HG02642 (cell line): ENCODE results near the gene GLRA3.
A peak's percentile ranks its signal among the peaks of the same experiment; 100 is the strongest.
"Not testable (repeated sequence)": the region's sequence is repeated elsewhere in the genome, so short reads cannot be mapped to it uniquely, and the experiment has no call there.

ENCODE experiments used
- ATAC-seq: cut with Tn5 transposase; IDR thresholded peaks from one replicate; pipeline ENCODE4 v1.9.1; 2021; ENCODE audit warnings: mild to moderate bottlenecking; ENCODE audit not compliant: unreplicated experiment, poor library complexity

Gene GLRA3

DNA sequence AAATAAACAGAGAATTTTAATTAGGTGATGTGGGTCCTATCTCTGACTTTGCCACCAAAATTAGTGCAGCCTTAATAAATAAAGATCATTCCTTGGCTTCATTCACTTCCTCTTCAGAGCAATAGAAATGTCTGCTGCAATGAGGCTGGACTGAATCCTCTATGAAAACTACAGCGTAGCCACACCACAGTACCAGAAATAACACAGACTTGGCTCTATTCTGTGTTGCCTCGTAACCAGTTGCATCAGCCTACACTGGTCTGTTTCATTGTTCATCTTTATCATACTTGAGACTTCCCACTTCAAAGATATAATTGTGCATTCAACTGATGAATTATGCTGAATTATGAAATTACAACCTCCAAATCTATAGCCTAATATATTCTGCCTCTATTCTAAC is 15.8 kb downstream of the GLRA3 start:
- ATAC-seq, result no peak

DNA sequence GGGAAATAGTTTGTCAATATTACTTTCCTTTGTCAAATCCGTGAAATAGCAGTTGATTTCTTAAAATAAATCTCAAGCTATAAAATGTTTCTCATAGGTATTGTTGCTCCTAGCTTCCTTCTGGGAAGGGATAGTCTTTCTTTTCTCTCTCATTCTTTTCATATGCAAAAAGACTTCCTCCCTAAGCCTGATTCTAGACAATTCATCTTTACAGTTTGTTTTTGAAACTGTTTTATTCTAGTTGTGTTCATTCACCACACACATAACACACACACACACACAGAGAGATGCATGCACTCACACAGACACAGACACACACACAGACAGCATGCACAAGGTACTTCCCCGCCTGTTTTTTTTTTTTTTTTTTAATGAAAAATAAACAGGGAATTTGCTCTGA is 18.2 kb downstream of the GLRA3 start:
- no peak for ATAC-seq

DNA sequence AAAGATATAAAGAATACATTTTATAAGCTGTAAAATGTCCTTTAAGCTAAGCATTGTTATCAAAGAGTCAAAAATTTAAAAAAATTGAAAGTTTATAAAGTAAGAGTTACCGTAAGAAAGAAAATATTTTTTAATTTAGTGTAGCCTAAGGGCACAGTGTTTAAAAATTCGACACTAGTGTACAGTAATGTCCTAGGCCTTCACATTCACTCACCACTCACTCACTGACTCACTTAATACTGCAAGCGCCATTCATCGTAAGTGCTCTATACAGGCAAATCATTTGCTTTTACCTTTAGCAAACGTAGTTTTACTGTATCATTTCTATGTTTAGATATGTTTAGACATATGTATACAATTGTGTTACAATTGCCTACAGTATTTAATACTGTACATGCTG is 20.2 kb downstream of the GLRA3 start:
- no peak for ATAC-seq

DNA sequence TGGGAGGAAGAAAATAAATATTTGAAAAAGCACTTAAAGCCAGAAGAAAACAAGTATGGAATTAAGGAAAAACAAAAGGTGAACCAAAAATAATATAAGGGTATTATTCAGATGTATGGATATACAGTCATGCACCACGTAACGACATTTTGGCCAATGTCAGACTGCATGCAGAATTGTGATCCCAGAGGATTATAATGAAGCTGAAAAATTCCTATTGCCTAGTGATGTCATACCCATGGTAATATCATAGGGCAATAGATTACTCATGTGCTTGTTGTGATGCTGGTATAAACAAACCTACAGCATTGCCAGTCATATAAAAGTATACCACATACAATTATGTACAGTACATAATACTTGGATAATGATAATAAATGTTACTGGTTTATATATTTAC is 20.9 kb downstream of the GLRA3 start:
- no peak for ATAC-seq

DNA sequence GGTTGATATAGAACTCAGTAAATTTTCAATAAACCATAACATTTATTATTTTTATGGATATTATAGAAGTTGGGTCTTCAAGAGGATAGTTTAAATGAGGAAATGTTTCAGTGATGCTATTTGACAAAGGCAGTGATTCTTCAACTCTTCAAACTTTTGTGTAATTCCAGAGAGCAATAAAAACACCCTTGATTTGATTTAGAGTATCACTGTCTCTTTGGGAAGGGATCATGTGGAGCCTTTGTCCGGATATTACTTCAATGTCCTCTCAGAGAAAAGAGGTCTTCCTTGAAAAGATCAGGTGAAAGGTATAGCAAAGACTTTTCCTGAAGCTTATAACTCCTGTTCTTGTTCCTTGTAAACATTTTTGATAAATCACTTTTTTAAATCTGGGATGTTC is 23.3 kb downstream of the GLRA3 start:
- ATAC-seq, result no peak

DNA sequence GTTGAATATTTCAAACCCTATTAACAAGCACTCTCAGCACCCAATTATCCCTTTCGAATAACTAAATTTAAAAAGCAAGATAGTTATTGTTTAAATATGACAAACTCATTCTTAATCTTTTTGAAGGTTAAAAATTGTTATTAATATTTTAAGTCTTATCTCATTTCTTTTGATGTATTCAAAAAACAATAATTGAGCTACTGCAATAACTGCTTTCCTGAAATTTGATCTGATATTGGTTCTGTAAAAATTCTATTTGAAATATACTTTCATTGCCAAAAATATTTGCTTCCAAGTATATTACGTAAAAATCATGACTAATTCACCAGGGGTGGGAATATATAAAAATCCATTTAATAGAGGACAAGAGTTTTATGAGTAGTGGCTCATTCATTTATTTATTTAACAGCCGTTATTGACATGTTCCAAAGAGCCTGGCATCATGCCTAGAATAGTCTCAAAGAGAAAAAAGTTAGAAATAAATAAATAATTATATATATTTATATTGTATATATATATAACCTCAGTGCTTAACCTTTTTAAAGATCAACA is 34.4 kb downstream of the GLRA3 start:
- ATAC-seq, result no peak

DNA sequence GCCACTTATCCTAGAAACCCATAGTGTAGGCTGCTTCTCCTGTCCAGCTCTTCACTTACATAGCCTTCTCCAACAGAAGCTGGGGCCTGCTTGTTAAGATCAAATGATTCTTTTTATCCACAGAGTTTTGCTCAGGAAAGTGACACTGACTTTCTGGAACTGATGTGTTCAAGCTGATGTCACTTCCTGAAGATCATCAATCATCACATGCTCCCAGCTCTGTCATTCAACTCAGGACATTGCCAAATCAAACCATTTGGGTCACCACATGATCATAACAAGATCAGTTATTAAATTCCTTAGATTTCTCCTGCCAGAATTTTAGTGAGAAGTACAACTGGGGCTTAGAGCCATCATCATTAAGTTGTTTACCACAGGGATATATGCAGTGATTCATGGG is 39.4 kb downstream of the GLRA3 start:
- no peak for ATAC-seq

DNA sequence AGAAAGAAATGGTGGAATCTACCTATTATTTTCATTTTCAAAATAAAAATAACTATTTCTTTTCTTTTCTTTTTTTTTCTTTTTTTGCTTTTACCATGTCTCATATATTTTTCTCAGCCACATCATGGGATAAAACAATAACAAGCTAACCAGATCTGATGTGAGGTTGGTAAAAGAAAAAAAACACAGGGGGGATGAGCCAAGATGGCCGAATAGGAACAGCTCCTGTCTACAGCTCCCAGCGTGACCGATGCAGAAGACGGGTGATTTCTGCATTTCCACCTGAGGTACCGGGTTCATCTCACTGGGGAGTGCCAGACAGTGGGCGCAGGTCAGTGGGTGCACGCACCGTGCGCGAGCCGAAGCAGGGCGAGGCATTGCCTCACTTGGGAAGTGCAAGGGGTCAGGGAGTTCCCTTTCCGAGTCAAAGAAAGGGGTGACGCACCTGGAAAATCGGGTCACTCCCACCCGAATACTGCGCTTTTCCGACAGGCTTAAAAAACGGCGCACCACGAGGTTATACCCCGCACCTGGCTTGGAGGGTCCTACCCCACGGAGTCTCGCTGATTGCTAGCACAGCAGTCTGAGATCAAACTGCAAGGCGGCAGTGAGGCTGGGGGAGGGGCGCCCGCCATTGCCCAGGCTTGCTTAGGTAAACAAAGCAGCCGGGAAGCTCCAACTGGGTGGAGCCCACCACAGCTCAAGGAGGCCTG is 50.6 kb downstream of the GLRA3 start:
- ATAC-seq, result not testable (repeated sequence)

DNA sequence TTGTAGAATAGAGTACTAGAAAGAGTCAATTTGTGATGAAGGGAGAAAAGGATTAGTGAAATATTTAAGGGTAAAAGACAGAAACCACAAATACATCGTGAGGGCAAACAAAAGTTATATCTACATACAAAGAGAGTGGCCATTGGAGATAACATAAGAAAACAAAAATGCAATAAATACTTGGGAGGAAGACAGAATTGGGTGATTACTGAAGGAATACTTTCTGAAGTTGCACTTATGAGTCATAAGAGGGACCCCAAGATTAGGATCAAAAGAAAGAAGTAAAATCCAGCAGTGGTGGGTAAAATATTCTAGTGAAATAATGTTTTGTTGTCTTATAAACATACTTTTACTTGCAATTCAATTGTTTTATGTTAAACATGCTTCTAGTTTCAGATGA is 53.7 kb downstream of the GLRA3 start:
- no peak for ATAC-seq

DNA sequence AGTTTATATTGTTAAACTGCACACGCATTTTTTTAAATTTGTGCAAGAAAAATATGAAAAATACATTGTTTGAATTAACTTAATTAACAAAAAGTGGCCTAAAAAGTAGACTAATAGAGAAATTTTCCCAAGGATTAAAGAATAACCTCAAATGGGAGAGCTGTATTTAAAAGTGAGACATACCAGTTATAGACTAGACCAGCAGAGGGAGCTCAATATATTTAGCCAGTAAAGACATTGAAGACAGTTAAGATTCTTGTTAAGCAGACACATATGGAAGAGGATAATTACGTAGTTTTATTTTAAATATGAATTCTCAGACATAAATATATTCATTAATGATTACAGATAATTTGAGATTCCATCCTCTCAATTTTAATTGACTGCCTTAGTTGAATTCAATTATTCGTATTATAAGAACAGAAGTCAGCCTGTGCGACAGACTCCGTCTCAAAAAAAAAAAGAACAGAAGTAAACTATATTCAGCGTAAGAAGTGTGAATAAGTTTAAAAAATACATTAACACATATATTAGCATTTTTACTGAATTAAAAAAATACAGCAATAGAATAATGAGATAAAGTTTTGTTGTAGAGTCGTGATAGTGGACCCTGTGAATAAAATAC is 64.8 kb downstream of the GLRA3 start:
- peak; percentile 70 for ATAC-seq

DNA sequence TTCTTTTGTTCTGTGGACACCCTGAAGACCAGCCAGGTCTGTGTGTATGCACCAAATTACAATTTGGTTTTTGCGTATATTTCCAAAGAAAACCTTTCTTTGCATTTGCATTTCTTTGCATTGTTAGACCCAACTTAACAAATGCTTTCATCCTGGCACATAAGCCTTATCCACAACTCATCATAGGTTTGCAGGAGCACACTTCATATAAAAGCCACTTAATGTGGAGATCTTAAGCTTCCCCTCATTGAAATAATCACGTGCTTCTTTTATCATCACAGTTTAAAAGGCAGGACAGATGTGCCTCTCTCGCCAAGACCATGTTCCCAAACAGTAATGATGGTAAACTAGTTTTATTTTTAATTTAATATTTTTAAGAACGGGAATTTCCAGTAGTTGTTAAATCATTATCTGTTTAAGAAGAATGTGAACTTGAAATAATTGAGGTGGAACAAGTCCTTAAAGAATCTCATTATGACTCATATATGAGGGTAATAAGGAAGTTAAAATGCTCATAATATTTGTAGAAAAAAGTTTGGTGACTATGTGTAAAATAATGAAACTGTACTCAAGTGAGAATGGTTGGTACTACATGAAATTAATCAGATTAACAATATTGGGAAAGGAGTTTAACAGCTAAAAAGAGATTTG is 65.5 kb downstream of the GLRA3 start:
- ATAC-seq, result peak; percentile 72

DNA sequence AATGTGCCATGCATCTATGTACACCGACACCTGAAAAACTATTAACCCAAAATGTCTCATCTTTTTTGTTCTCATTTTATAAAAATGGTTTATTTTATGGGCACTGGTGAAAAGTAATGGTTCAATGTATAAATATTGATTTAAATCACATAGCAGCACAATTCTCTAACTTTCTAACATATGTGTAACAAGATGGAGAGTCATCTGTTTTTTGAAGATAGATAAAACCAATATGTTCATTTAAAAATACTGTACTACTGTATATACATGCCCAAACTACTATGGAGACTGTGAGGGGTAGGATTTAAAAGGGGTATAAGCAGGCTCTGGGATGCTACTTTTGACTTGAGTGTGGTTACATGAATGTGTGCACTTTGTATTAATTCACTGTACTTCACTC is 67.6 kb downstream of the GLRA3 start:
- no peak for ATAC-seq

DNA sequence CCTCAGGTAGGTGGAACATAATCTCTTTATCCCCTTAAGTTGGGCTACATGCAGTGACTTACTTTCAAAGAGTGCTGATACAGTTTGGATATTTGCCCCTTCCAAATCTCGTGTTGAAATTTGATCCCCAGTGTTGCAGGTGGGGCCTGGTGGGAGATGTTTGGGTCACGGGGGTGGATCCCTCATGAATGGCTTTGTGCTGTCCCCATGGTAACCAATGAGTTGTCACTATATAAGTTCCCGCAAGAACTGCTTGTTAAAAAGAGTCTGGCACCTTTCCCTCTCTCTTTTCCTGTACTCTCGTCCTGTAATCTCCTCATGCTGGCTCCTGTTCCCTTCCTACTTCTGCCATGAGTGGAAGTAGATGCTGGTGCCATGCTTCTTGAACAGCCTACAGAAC is 71.3 kb downstream of the GLRA3 start:
- no peak for ATAC-seq

DNA sequence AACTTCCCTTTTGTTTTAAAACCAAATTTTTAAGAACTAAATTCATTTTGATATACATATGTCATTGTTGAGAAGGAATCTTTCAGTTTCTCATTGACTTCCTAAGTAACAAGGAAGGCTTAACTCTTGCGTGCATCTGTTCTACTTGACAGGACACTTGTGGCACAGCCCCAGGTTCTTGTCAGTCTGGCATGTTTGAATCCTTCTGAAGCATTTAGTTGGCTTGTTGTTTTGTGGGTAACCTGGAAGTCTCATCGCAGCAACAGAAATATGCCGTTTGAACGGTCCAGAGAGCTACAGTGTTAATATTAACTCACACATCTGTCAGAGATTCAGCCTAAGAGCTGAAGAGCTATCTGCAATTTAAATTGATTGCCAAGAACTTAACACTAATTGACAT is 76.0 kb downstream of the GLRA3 start:
- ATAC-seq, result no peak

DNA sequence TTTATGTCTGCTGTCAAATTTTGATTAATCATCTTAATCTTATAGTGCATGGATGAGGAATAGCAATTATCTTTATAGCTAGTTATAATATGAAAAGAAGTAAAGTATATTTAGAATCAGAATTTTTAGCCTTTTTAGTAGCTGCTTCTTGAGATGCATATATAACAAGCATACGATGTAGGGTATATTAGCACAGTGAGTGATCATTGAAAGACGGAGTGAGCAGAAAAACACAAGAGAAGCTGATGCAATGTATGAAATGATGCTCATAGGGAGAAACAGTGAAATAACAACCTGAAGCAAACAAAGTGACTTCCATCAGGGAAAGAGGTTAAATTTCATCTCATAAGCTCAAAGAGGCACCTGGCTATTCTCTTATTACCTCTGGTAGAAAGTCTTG is 77.0 kb downstream of the GLRA3 start:
- ATAC-seq, result no peak

DNA sequence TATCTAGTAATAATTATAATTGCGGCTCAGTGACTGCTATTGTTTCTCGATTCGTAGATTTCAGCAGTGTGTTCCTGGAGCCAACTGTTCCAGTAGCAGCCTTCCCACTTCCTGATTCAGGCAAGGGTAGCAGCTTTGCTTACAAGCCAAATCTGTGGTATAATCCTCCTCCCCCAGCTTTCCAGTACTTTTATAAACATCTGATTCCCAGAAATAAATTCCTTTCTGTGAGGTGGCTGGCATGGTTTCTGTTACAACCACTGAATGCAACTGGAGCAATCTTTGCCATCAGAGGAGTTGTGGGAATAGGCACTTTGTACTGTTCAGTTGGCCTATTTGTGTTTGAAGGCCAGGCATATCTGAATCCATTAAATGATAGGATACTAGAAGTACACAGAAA is 80.0 kb downstream of the GLRA3 start:
- no peak for ATAC-seq

DNA sequence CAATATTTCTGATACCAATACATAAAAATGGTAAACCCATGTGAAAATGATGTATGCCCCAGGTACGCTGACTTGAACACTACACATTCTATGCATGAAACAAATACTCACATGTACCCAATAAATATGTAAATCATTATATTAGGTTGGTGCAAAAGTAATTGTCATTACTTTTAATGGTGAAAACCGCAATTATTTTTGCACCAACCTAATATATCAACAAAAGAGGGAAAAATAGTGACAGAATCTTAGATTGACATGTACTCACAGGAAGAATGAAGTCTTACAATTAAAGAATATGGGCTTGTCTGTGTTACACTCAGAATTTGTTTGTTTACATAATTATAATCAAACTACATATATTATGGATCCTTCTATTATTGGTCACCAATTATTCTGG is 82.3 kb downstream of the GLRA3 start:
- ATAC-seq, result no peak

DNA sequence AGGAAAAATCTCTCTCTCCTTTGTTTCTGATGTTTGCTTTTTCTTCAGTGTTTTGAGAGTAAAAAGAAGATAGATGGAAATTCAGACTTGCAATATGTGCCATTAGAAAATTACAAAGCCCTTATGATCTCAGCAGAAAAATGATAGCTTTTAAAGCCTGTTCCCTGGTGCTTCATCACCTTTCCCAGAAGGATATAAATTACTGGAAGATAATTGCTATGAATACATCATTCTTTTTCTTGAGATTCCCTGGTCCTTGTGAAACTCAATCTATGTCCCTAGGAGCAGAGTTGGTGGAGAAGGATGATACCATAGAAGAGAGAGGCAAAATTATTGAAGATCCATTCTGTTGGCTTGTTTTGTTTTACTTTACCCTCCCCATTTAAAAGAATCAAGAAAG is 86.5 kb downstream of the GLRA3 start:
- no peak for ATAC-seq

DNA sequence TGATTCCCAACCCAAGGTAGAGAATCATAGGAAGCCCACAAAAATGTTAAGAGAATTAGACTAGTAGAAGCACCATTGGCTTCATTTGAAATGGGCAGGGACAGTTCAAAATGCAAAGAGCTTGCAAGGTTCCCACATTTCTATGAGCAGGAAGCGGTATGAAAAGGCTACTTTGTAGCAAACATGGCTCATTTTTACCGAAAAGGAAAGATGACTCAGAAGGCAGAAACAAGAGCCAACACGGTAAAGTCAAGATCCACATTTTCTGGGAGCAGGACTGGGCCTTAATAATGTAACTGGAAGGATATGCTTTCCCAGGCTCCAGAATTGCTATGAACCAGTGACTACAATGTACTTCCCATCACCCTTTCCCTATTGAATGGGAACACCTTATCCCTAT is 89.5 kb downstream of the GLRA3 start:
- ATAC-seq, result no peak

DNA sequence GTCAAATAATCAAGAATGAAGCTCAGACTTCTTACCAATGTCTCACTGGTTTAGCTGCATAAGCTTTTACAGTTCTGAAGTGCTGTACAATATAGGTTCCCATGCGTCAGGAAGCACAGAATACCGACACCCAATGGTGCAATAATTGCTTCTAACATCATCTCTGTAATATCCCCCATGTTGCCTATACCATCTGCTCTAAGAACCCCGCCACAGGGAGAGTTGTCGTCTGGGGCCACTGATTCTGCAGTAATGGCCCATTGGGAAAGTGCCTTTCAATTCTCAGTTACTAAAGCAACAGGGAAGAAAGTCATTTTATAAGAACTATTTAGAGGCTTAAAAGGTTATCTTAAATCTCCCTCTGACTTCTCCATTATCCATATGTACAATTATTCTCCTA is 94.9 kb downstream of the GLRA3 start:
- ATAC-seq, result no peak

DNA sequence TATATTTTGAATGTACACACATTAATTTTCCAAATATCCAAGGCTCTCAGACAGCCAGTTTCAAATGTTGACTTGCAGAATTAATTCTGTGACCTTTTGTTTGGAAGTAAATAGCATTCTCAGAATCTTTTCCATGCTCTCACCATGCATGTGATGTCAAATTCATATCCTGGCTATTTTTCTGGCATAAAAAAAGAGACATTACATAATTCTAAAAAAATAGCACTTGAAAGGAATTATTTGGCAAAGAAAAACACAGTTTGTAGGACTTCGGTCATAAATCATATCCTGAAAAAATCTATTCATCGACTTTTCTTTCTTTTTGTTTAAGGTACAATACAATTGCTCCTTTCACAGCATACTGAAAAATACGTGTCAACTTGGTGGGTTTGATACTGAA is 111.2 kb downstream of the GLRA3 start:
- ATAC-seq, result no peak
